ENCODE data around the gene SYT9. TPM values are rescaled to one million over a fixed set of nuclear protein-coding genes. Genes with fewer than 3 reads are reported as not detected.

SYT9 gene
- total and polyA plus RNA-seq, 2 donors (not counting 3 experiments of a cell fraction or from before 2014, with no cell fraction given): 0.23 TPM; not detected in 1

DNA sequence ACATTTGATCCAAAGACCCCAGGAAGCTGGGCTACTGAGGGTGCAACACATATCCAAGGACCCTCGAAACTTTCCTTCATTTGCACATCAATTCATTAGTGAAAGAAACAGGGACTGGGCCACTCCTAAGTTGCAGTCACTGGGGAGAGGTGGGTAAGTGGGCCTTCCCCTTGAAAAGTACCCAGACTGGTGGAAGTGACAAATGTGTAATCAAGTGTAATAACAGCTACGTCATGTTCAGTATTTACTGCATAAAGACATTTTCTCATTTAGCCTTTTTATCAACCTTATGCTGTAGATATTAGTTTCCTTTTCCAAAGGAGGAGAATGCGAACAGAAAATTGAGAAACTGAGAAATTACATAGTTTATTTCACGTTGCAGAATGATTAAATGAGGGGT is 131.7 kb downstream of the SYT9 start:
- BruUV-seq (replicated peaks): no TSS peak
- dilution Hi-C loops (cut with MboI; ENCODE audit: extremely low pct_ligation_motif_present, low sequenced_read_pairs) (no loop called here), intact Hi-C loops (cut with micrococcal nuclease) (no loop called here)
- CTCF ChIA-PET: no interaction called here
- Histone ChIP-seq H3K36me3 (ENCODE audit: control insufficient read depth in 2 of 2, extremely low read depth in 1 of 2, insufficient read depth in 2 of 2, low read length in 2 of 2) (no peaks in the 10 kb centered on the region), H3K27me3 (ENCODE audit: control insufficient read depth in 2 of 2, insufficient read depth in 2 of 2, low read length in 2 of 2) (no peaks in the 10 kb centered on the region), H3K27ac (ENCODE audit: insufficient read depth, low read depth, low read length) (no peak overlapping the region), H3K4me3 (replicated peaks in 1 of 3; ENCODE audit: insufficient read depth in 1 of 3, low read depth in 1 of 3, low read length in 3 of 3) (no peak overlapping the region), H3K79me2 (ENCODE audit: control insufficient read depth, insufficient read depth, low read length) (no peaks in the 10 kb centered on the region), H3K9me1 (replicated peaks; ENCODE audit: control insufficient read depth, extremely low read depth, insufficient read depth, low read length) (no peaks in the 10 kb centered on the region), H3K9me3 (replicated peaks; ENCODE audit: control insufficient read depth, insufficient read depth, low read length) (no peaks in the 10 kb centered on the region), H3K4me1 (ENCODE audit: control insufficient read depth, extremely low read depth, insufficient read depth, low read length) (no peaks in the 10 kb centered on the region), H4K20me1 (replicated peaks; ENCODE audit: control insufficient read depth, extremely low read depth, insufficient read depth, low read length) (no peaks in the 10 kb centered on the region), H2AFZ (ENCODE audit: low read depth, low read length) (no peak overlapping the region), H3K4me2 (ENCODE audit: insufficient read depth, low read length) (no peak overlapping the region), H3K9ac (replicated peaks; ENCODE audit: extremely low read depth, insufficient read depth, low read length) (no peak overlapping the region)
- POLR2A ChIA-PET: interaction anchor here (0.7 kb wide), 1 partner anchor 490 kb away, joined by 4 read pairs; no protein-coding TSS in a partner anchor
- DNase-seq (ENCODE audit: low read depth, low spot score) (no peak), FAIRE-seq (no peak)
- TF ChIP-seq EZH2 (IDR thresholded peaks at IDR 0.05; ENCODE audit: borderline replicate concordance, low read depth, low read length, severe bottlenecking) (no peak), MAX (IDR thresholded peaks at IDR 0.05; ENCODE audit: insufficient read depth, insufficient read length) (no peak)

GRCh38 chr11:7384691-7385090 is 133.0 kb downstream of the SYT9 start:
- no peak overlapping the region for H2AFZ ChIP-seq (ENCODE audit: low read depth, low read length)
- DNase-seq (ENCODE audit: low read depth, low spot score): no peak
- H3K9me3 ChIP-seq (replicated peaks; ENCODE audit: control insufficient read depth, insufficient read depth, low read length): no peaks in the 10 kb centered on the region
- no peak overlapping the region for H3K9ac ChIP-seq (replicated peaks; ENCODE audit: extremely low read depth, insufficient read depth, low read length)
- no peak overlapping the region for H3K27ac ChIP-seq (ENCODE audit: insufficient read depth, low read depth, low read length)
- H3K4me3 ChIP-seq (replicated peaks in 1 of 3; ENCODE audit: insufficient read depth in 1 of 3, low read depth in 1 of 3, low read length in 3 of 3): no peak overlapping the region
- ChIA-PET CTCF (no interaction called here), POLR2A (no interaction called here)
- intact Hi-C loops (cut with micrococcal nuclease): no loop called here
- H3K36me3 ChIP-seq (ENCODE audit: control insufficient read depth in 2 of 2, extremely low read depth in 1 of 2, insufficient read depth in 2 of 2, low read length in 2 of 2): no peaks in the 10 kb centered on the region
- H3K27me3 ChIP-seq (ENCODE audit: control insufficient read depth in 2 of 2, insufficient read depth in 2 of 2, low read length in 2 of 2): no peaks in the 10 kb centered on the region
- BruUV-seq (replicated peaks): no TSS peak
- dilution Hi-C loops (cut with MboI; ENCODE audit: extremely low pct_ligation_motif_present, low sequenced_read_pairs): no loop called here
- no peak overlapping the region for H3K4me2 ChIP-seq (ENCODE audit: insufficient read depth, low read length)
- no peaks in the 10 kb centered on the region for H3K79me2 ChIP-seq (ENCODE audit: control insufficient read depth, insufficient read depth, low read length)
- TF ChIP-seq, protein P1, sequence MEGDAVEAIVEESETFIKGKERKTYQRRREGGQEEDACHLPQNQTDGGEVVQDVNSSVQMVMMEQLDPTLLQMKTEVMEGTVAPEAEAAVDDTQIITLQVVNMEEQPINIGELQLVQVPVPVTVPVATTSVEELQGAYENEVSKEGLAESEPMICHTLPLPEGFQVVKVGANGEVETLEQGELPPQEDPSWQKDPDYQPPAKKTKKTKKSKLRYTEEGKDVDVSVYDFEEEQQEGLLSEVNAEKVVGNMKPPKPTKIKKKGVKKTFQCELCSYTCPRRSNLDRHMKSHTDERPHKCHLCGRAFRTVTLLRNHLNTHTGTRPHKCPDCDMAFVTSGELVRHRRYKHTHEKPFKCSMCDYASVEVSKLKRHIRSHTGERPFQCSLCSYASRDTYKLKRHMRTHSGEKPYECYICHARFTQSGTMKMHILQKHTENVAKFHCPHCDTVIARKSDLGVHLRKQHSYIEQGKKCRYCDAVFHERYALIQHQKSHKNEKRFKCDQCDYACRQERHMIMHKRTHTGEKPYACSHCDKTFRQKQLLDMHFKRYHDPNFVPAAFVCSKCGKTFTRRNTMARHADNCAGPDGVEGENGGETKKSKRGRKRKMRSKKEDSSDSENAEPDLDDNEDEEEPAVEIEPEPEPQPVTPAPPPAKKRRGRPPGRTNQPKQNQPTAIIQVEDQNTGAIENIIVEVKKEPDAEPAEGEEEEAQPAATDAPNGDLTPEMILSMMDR (IDR thresholded peaks at IDR 0.05; ENCODE audit: extremely low read depth in 1 of 2, insufficient read depth in 1 of 2, low read depth in 1 of 2, low read length in 2 of 2): no peak
- TF ChIP-seq EZH2 (IDR thresholded peaks at IDR 0.05; ENCODE audit: borderline replicate concordance, low read depth, low read length, severe bottlenecking) (no peak), MYC (IDR thresholded peaks at IDR 0.05; ENCODE audit: low read depth, low read length) (no peak), POLR2A (IDR thresholded peaks at IDR 0.05; ENCODE audit: low read depth, low read length) (no peak)
- H3K9me1 ChIP-seq (replicated peaks; ENCODE audit: control insufficient read depth, extremely low read depth, insufficient read depth, low read length): no peaks in the 10 kb centered on the region
- H4K20me1 ChIP-seq (replicated peaks; ENCODE audit: control insufficient read depth, extremely low read depth, insufficient read depth, low read length): no peaks in the 10 kb centered on the region
- H3K4me1 ChIP-seq (ENCODE audit: control insufficient read depth, extremely low read depth, insufficient read depth, low read length): no peaks in the 10 kb centered on the region
- FAIRE-seq: no peak

Data from endothelial cell of umbilical vein (primary cell).